Measurements from ENCODE around the gene TMEM72.

GRCh38 chr10:44893604-44894468 lies 17.3 kb upstream of the TMEM72 start:
- no peak for TF ChIP-seq POLR2AphosphoS5 (IDR thresholded peaks at IDR 0.05; ENCODE audit: low read depth, low read length)
- no peak for TF ChIP-seq POLR2A (IDR thresholded peaks at IDR 0.05; ENCODE audit: low read depth, low read length)
- no peak for TF ChIP-seq PAX5 (IDR thresholded peaks at IDR 0.05; ENCODE audit: insufficient read depth, low read length, severe bottlenecking)

Measured in GM12891 (cell line).